Measurements from ENCODE around the gene IKZF2. TPM values are rescaled to one million over a fixed set of nuclear protein-coding genes. Genes with fewer than 3 reads are reported as not detected.

The IKZF2 gene
- total RNA-seq, 1 experiment from 2014 or later = 1.6 TPM

- no TSS peak for BruUV-seq (replicated peaks)
- H3K4me1 ChIP-seq (ENCODE audit: control insufficient read depth in 1 of 2, insufficient read depth in 2 of 2, low read length in 2 of 2) = peaks cover 0 to 13% of the 10 kb centered on the region in 2 experiments; a peak in 3 of 4 replicates
- H3K36me3 ChIP-seq (ENCODE audit: control insufficient read depth in 1 of 2, insufficient read depth in 2 of 2, low read length in 2 of 2) = no peaks in the 10 kb centered on the region
- intact Hi-C loops (cut with micrococcal nuclease) = loop anchor here (1.0 to 2.0 kb wide), 4 partner anchors 290 to 558 kb away; no protein-coding TSS in a partner anchor
- H3K9me2 ChIP-seq (ENCODE audit: insufficient read depth) = no peaks in the 10 kb centered on the region
- ATAC-seq = no peak
- H3K4me2 ChIP-seq (ENCODE audit: low read length) = peak overlapping the region; percentile 82
- H3K27me3 ChIP-seq (ENCODE audit: insufficient read depth, low read length) = no peaks in the 10 kb centered on the region
- ChIA-PET POLR2A (no interaction called here), CTCF (interaction anchor here (0.9 to 1.1 kb wide), 3 partner anchors 10 to 376 kb away, joined by 3 to 10 read pairs (median 3); no protein-coding TSS in a partner anchor), RAD21 (ENCODE audit: low non-redundant PET in 1 of 2, low total read pairs in 2 of 2, uncharacterized antibody in 2 of 2, unreplicated experiment in 2 of 2) (no interaction called here)
- H2AFZ ChIP-seq (ENCODE audit: low read depth, low read length, poor library complexity, severe bottlenecking) = no peak overlapping the region
- H4K20me1 ChIP-seq (ENCODE audit: insufficient read depth) = no peaks in the 10 kb centered on the region
- no peak for DNase-seq (ENCODE audit: low read depth, low spot score)
- H3K27ac ChIP-seq (ENCODE audit: low read depth, low read length) = no peak overlapping the region
- TF ChIP-seq POLR2A (IDR thresholded peaks at IDR 0.05; ENCODE audit: borderline replicate concordance, extremely low read depth, insufficient read depth, insufficient read length) = no peak
- no peak for TF ChIP-seq JUND (IDR thresholded peaks at IDR 0.05)
- no peak for TF ChIP-seq ZNF274 (IDR thresholded peaks at IDR 0.05; ENCODE audit: low read depth, low read length)
- no peak for TF ChIP-seq CBX3 (IDR thresholded peaks at IDR 0.05; ENCODE audit: low read depth)
- TF ChIP-seq YY1 (IDR thresholded peaks at IDR 0.05; ENCODE audit: extremely low read depth, insufficient replicate concordance, low read depth, low read length) = no peak
- TF ChIP-seq ZBTB33 (IDR thresholded peaks at IDR 0.05; ENCODE audit: extremely low read depth, insufficient replicate concordance, low read length) = no peak
- TF ChIP-seq EZH2phosphoT487 (IDR thresholded peaks at IDR 0.05; ENCODE audit: borderline replicate concordance) = no peak
- TF ChIP-seq RAD21 (IDR thresholded peaks at IDR 0.05; ENCODE audit: low read depth) = no peak
- no peak for TF ChIP-seq MAX (IDR thresholded peaks at IDR 0.05)
- TF ChIP-seq POLR2AphosphoS5 (IDR thresholded peaks at IDR 0.05; ENCODE audit: low read depth, low read length) = no peak
- TF ChIP-seq TCF7L2 (IDR thresholded peaks at IDR 0.05; ENCODE audit: borderline replicate concordance, extremely low read depth, insufficient read depth, insufficient read length) = no peak
- TF ChIP-seq SIN3A (IDR thresholded peaks at IDR 0.05; ENCODE audit: low read depth) = no peak
- no peak for TF ChIP-seq CEBPB (IDR thresholded peaks at IDR 0.05; ENCODE audit: low read depth)
- no peak for TF ChIP-seq ZFX (IDR thresholded peaks at IDR 0.05)
- no peak for TF ChIP-seq SRF (IDR thresholded peaks at IDR 0.05; ENCODE audit: low read depth)
- no peak for TF ChIP-seq EGR1 (IDR thresholded peaks at IDR 0.05; ENCODE audit: low read depth)
- no peak for TF ChIP-seq REST (IDR thresholded peaks at IDR 0.05; ENCODE audit: low read depth)
- TF ChIP-seq EZH2 (IDR thresholded peaks at IDR 0.05) = no peak
- no peak for TF ChIP-seq SP1 (IDR thresholded peaks at IDR 0.05; ENCODE audit: low read depth)
- no peaks in the 10 kb centered on the region for H3K79me2 ChIP-seq (ENCODE audit: insufficient read depth, low read length)
- no peaks in the 10 kb centered on the region for H3K9me3 ChIP-seq (ENCODE audit: control insufficient read depth in 1 of 2, insufficient read depth in 1 of 2, low read depth in 1 of 2, low read length in 2 of 2)
- no peak overlapping the region for H3K9ac ChIP-seq (ENCODE audit: low read length)
- no peak overlapping the region for H3K4me3 ChIP-seq (replicated peaks in 1 of 2; ENCODE audit: low read depth in 1 of 2, low read length in 2 of 2)
Observed at GRCh38 chr2:213152888-213153287, 1.5 kb upstream of the IKZF2 start.
